SK-N-SH (cell line): Measurements from ENCODE around the gene CNTNAP2. TPM values are rescaled to one million over a fixed set of nuclear protein-coding genes. Genes with fewer than 3 reads are reported as not detected.

Experiments
- CTCF ChIA-PET: fragments of 300-600, 350-600 bp; formaldehyde crosslinking; extraction: SDS; loops from one replicate; lab custom pipeline; 2021; lab: Yijun Ruan, JAX
- POLR2A ChIA-PET: fragments of 350-600 bp; sonication (Branson Sonifier 250); formaldehyde crosslinking; extraction: SDS; loops from one replicate; lab custom pipeline; 2020; ENCODE audit warnings: antibody characterized with exemption, inconsistent platforms; lab: Yijun Ruan, JAX
- DNase-seq: peaks from one replicate; pipeline ENCODE4 v3.0.0; 2012
- H2AFZ ChIP-seq: fragments of 200-600 bp; sonication (generic); 2 replicates; pipeline ENCODE4 v1.8.1; 2016; ENCODE audit warnings: antibody characterized with exemption, mild to moderate bottlenecking, low read depth
- H3F3A ChIP-seq: fragments of 200-600 bp; sonication (generic); replicated peaks from 2 replicates; pipeline ENCODE3; 2016; ENCODE audit warnings: antibody characterized with exemption, mild to moderate bottlenecking; ENCODE audit not compliant: insufficient read depth
- H3K27ac ChIP-seq, 2 experiments: fragments of 200-500 bp in 1 of 2; fragments of 200-600 bp in 1 of 2; sonication (Bioruptor generic) in 1 of 2; sonication (generic), shearing (Covaris generic) in 1 of 2; 2 replicates each; pipeline versions ENCODE4 v1.5.1 to v1.6.1; 2014 to 2016; ENCODE audit warnings: low read depth in 2 of 2, inconsistent platforms in 1 of 2, low read length in 1 of 2, mild to moderate bottlenecking in 1 of 2, mixed read lengths in 1 of 2
- H3K27me3 ChIP-seq: fragments of 200-600 bp; sonication (generic), shearing (Covaris generic); 2 replicates; pipeline ENCODE4 v1.6.1; 2016; ENCODE audit warnings: mixed run types; ENCODE audit not compliant: insufficient read depth
- H3K36me3 ChIP-seq, 2 experiments: fragments of 200-500 bp in 1 of 2; fragments of 200-600 bp in 1 of 2; sonication (Bioruptor generic) in 1 of 2; sonication (generic) in 1 of 2; replicated peaks in 1 of 2; 2 replicates each; pipeline versions ENCODE3 to v1.5.1; 2014 to 2016; ENCODE audit warnings: low read length in 1 of 2, mild to moderate bottlenecking in 1 of 2; ENCODE audit not compliant: insufficient read depth in 2 of 2, control insufficient read depth in 1 of 2
- H3K4me1 ChIP-seq, 2 experiments: fragments of 200-500 bp in 1 of 2; fragments of 200-600 bp in 1 of 2; sonication (Bioruptor generic) in 1 of 2; sonication (generic), shearing (Covaris generic) in 1 of 2; 2 replicates each; pipeline versions ENCODE4 v1.5.1 to v1.6.1; 2014 to 2016; ENCODE audit warnings: low read depth in 1 of 2, low read length in 1 of 2, mixed run types in 1 of 2; ENCODE audit not compliant: insufficient read depth in 2 of 2, control insufficient read depth in 1 of 2
- H3K4me2 ChIP-seq: fragments of 200-600 bp; sonication (generic), shearing (Covaris generic); 2 replicates; pipeline ENCODE4 v1.6.1; 2017; ENCODE audit warnings: mixed run types
- H3K4me3 ChIP-seq, 2 experiments: fragments of 200-500 bp in 1 of 2; fragments of 200-600 bp in 1 of 2; sonication (Bioruptor generic) in 1 of 2; sonication (generic), shearing (Covaris generic) in 1 of 2; 2 replicates each; pipeline versions ENCODE4 v1.5.1 to v1.8.1; 2014 to 2016; ENCODE audit warnings: low read depth in 2 of 2, inconsistent platforms in 1 of 2, low read length in 1 of 2, mild to moderate bottlenecking in 1 of 2, mixed read lengths in 1 of 2, moderate library complexity in 1 of 2
- H3K79me2 ChIP-seq: fragments of 200-600 bp; sonication (generic); 2 replicates; pipeline ENCODE4 v1.8.1; 2017; ENCODE audit warnings: mild to moderate bottlenecking; ENCODE audit not compliant: insufficient read depth
- H3K9ac ChIP-seq: fragments of 200-600 bp; sonication (generic); 2 replicates; pipeline ENCODE4 v1.6.1; 2017; ENCODE audit warnings: mixed run types
- H3K9me2 ChIP-seq: fragments of 200-600 bp; sonication (generic); 2 replicates; pipeline ENCODE4 v1.6.1; 2017; ENCODE audit warnings: mixed run types
- H3K9me3 ChIP-seq: fragments of 200-600 bp; sonication (generic); 2 replicates; pipeline ENCODE4 v1.6.1; 2017; ENCODE audit warnings: mixed run types, mild to moderate bottlenecking, moderate library complexity
- H4K20me1 ChIP-seq: fragments of 200-600 bp; sonication (generic); 2 replicates; pipeline ENCODE4 v1.6.1; 2017; ENCODE audit warnings: mild to moderate bottlenecking, mixed run types; ENCODE audit not compliant: insufficient read depth
- CHD2 ChIP-seq: fragments of 150-350 bp; IDR thresholded peaks from 2 replicates; pipeline ENCODE4 v1.6.1; 2018; ENCODE audit warnings: low read length; ENCODE audit not compliant: partially characterized antibody
- ELF1 ChIP-seq: IDR thresholded peaks from 2 replicates; pipeline ENCODE4 v1.4.0; 2012
- FOSL2 ChIP-seq: IDR thresholded peaks from 2 replicates; pipeline ENCODE4 v1.4.0; 2012; ENCODE audit warnings: low read depth, mild to moderate bottlenecking, moderate library complexity, borderline replicate concordance
- FOXM1 ChIP-seq: IDR thresholded peaks from 2 replicates; pipeline ENCODE4 v1.4.0; 2012; ENCODE audit warnings: low read depth, mild to moderate bottlenecking
- GATA2 ChIP-seq: sonication (generic); formaldehyde crosslinking; IDR thresholded peaks from 2 replicates; pipeline ENCODE4 v1.5.0; 2020; ENCODE audit warnings: mild to moderate bottlenecking, missing genetic modification reagents
- JUND ChIP-seq: IDR thresholded peaks from 2 replicates; pipeline ENCODE4 v1.4.0; 2012
- MEF2A ChIP-seq: IDR thresholded peaks from 2 replicates; pipeline ENCODE4 v1.4.0; 2012; ENCODE audit warnings: low read depth, borderline replicate concordance
- NFIC ChIP-seq: IDR thresholded peaks from 2 replicates; pipeline ENCODE4 v1.4.0; 2012; ENCODE audit warnings: borderline replicate concordance
- RAD21 ChIP-seq: IDR thresholded peaks from 2 replicates; pipeline ENCODE4 v1.6.1; 2012; ENCODE audit warnings: mild to moderate bottlenecking, low read length
- TCF12 ChIP-seq: IDR thresholded peaks from 2 replicates; pipeline ENCODE4 v1.4.0; 2012
- YY1 ChIP-seq: IDR thresholded peaks from 2 replicates; pipeline ENCODE4 v1.4.0; 2012; ENCODE audit warnings: low read depth, mild to moderate bottlenecking
- WGBS: methylation state at CpG from one replicate; pipeline ENCODE4 v1.1.6; 2017; ENCODE audit warnings: low lambda C conversion rate; 5-methylcytosine and 5-hydroxymethylcytosine counted together
- polyA plus RNA-seq, 3 experiments: library from polyadenylated mRNA; depleted of rRNA; stranded (reverse); fragments of >200 nt; gene quantifications; 2 replicates each; pipeline ENCODE4 v1.2.3, GENCODE V29; 2012
- TF ChIP-seq, protein P1 (sequence below): IDR thresholded peaks from 2 replicates; pipeline ENCODE4 v1.4.0; 2012; ENCODE audit warnings: low read depth, borderline replicate concordance
- TF ChIP-seq, protein P2 (sequence below): fragments of 200-600 bp; sonication (generic); IDR thresholded peaks from 2 replicates; pipeline ENCODE4 v1.6.1; 2017; ENCODE audit warnings: antibody characterized with exemption, mild to moderate bottlenecking, moderate library complexity
- TF ChIP-seq, protein P3 (sequence below): IDR thresholded peaks from 2 replicates; pipeline ENCODE4 v1.4.0; 2012; ENCODE audit warnings: low read depth, borderline replicate concordance
- TF ChIP-seq, protein P4 (sequence below): IDR thresholded peaks from 2 replicates; pipeline ENCODE4 v1.6.1; 2012; ENCODE audit warnings: mild to moderate bottlenecking, low read depth, low read length, moderate library complexity
- TF ChIP-seq, protein P5 (sequence below): IDR thresholded peaks from 2 replicates; pipeline ENCODE4; 2012

CNTNAP2 gene
- polyA plus RNA-seq, 1 of the 3 experiments (the other 2 are of a cell fraction), result 3.4 TPM

DNA sequence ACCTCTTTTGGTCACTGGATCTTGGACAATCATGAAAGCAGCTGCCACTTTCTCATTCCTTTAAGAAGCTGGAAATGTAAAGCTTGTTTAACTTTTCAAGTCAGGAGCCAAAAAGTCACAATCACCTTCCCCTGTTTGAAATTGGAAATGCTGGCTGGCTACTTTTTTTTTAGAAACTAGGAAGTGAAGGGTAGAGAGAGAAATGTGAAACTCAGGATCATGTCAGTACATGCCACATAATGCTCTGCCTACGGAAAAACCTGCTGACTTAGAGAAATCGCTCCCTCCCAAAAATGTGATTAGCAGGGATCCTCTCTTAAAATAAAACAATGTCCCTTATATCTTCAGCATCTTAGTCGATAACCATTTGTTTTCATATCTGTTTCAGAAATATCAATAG is 2285.6 kb downstream of the CNTNAP2 start:
- CTCF ChIA-PET, result interaction anchor here (0.6 to 1.3 kb wide), 4 partner anchors 18 to 137 kb away, joined by 3 read pairs; no protein-coding TSS in a partner anchor
- Histone ChIP-seq H3K4me1 (peaks cover 0 to 4% of the 10 kb centered on the region in 2 experiments; a peak in 2 of 4 replicates), H3F3A (no peaks in the 10 kb centered on the region), H2AFZ (no peak overlapping the region), H3K4me2 (no peak overlapping the region), H3K9me2 (no peaks in the 10 kb centered on the region), H3K27me3 (no peaks in the 10 kb centered on the region), H3K9ac (no peak overlapping the region)
- POLR2A ChIA-PET, result no interaction called here
- 76% methylated on average over 3 of the region's 3 CpGs for WGBS
- TF ChIP-seq TCF12 (no peak), FOXM1 (no peak), GATA2 (CRISPR knock-in tag) (no peak), YY1 (no peak), RAD21 (no peak), CHD2 (no peak), NFIC (no peak), JUND (no peak), ELF1 (no peak), FOSL2 (no peak), MEF2A (no peak)
- TF ChIP-seq, protein P1, sequence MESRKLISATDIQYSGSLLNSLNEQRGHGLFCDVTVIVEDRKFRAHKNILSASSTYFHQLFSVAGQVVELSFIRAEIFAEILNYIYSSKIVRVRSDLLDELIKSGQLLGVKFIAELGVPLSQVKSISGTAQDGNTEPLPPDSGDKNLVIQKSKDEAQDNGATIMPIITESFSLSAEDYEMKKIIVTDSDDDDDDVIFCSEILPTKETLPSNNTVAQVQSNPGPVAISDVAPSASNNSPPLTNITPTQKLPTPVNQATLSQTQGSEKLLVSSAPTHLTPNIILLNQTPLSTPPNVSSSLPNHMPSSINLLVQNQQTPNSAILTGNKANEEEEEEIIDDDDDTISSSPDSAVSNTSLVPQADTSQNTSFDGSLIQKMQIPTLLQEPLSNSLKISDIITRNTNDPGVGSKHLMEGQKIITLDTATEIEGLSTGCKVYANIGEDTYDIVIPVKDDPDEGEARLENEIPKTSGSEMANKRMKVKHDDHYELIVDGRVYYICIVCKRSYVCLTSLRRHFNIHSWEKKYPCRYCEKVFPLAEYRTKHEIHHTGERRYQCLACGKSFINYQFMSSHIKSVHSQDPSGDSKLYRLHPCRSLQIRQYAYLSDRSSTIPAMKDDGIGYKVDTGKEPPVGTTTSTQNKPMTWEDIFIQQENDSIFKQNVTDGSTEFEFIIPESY, result no peak
- TF ChIP-seq, protein P2, sequence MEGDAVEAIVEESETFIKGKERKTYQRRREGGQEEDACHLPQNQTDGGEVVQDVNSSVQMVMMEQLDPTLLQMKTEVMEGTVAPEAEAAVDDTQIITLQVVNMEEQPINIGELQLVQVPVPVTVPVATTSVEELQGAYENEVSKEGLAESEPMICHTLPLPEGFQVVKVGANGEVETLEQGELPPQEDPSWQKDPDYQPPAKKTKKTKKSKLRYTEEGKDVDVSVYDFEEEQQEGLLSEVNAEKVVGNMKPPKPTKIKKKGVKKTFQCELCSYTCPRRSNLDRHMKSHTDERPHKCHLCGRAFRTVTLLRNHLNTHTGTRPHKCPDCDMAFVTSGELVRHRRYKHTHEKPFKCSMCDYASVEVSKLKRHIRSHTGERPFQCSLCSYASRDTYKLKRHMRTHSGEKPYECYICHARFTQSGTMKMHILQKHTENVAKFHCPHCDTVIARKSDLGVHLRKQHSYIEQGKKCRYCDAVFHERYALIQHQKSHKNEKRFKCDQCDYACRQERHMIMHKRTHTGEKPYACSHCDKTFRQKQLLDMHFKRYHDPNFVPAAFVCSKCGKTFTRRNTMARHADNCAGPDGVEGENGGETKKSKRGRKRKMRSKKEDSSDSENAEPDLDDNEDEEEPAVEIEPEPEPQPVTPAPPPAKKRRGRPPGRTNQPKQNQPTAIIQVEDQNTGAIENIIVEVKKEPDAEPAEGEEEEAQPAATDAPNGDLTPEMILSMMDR, result no peak
- TF ChIP-seq, protein P3, sequence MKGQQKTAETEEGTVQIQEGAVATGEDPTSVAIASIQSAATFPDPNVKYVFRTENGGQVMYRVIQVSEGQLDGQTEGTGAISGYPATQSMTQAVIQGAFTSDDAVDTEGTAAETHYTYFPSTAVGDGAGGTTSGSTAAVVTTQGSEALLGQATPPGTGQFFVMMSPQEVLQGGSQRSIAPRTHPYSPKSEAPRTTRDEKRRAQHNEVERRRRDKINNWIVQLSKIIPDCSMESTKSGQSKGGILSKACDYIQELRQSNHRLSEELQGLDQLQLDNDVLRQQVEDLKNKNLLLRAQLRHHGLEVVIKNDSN, result no peak
- TF ChIP-seq, protein P4, sequence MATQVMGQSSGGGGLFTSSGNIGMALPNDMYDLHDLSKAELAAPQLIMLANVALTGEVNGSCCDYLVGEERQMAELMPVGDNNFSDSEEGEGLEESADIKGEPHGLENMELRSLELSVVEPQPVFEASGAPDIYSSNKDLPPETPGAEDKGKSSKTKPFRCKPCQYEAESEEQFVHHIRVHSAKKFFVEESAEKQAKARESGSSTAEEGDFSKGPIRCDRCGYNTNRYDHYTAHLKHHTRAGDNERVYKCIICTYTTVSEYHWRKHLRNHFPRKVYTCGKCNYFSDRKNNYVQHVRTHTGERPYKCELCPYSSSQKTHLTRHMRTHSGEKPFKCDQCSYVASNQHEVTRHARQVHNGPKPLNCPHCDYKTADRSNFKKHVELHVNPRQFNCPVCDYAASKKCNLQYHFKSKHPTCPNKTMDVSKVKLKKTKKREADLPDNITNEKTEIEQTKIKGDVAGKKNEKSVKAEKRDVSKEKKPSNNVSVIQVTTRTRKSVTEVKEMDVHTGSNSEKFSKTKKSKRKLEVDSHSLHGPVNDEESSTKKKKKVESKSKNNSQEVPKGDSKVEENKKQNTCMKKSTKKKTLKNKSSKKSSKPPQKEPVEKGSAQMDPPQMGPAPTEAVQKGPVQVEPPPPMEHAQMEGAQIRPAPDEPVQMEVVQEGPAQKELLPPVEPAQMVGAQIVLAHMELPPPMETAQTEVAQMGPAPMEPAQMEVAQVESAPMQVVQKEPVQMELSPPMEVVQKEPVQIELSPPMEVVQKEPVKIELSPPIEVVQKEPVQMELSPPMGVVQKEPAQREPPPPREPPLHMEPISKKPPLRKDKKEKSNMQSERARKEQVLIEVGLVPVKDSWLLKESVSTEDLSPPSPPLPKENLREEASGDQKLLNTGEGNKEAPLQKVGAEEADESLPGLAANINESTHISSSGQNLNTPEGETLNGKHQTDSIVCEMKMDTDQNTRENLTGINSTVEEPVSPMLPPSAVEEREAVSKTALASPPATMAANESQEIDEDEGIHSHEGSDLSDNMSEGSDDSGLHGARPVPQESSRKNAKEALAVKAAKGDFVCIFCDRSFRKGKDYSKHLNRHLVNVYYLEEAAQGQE, result no peak
- TF ChIP-seq, protein P5, sequence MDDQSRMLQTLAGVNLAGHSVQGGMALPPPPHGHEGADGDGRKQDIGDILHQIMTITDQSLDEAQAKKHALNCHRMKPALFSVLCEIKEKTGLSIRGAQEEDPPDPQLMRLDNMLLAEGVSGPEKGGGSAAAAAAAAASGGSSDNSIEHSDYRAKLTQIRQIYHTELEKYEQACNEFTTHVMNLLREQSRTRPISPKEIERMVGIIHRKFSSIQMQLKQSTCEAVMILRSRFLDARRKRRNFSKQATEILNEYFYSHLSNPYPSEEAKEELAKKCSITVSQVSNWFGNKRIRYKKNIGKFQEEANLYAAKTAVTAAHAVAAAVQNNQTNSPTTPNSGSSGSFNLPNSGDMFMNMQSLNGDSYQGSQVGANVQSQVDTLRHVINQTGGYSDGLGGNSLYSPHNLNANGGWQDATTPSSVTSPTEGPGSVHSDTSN, result no peak
- TF ChIP-seq, all 33 proteins: peak for 0
- Histone ChIP-seq H3K79me2 (no peaks in the 10 kb centered on the region), H3K4me3 (no peak overlapping the region), H3K36me3 (no peaks in the 10 kb centered on the region), H4K20me1 (no peaks in the 10 kb centered on the region), H3K9me3 (no peaks in the 10 kb centered on the region), H3K27ac (no peak overlapping the region)
- DNase-seq, result no peak
